IMR-90 (cell line): ENCODE results near the gene GATA3. TPM values are rescaled to one million over a fixed set of nuclear protein-coding genes. Genes with fewer than 3 reads are reported as not detected.

Source experiments
- ATAC-seq: fragments of 200-7000 bp; cut with Tn5 transposase; 2 replicates; pipeline ENCODE4 v1.9.1; 2020; ENCODE audit warnings: low read depth, mild to moderate bottlenecking, moderate library complexity
- BruUV-seq: library from RNA; stranded (reverse); fragments of 400-500 nt; replicated peaks from 2 replicates; lab custom pipeline; 2021; lab: Mats Ljungman, UMichigan
- CTCF ChIA-PET: fragments of 300-600 bp; formaldehyde crosslinking; extraction: SDS; loops from one replicate; lab custom pipeline; 2021; ENCODE audit warnings: antibody characterized with exemption; lab: Yijun Ruan, JAX
- POLR2A ChIA-PET: fragments of 300-600 bp; sonication (Branson Sonifier 250); formaldehyde crosslinking; loops from one replicate; lab custom pipeline; 2022; ENCODE audit warnings: antibody characterized with exemption; ENCODE audit not compliant: unreplicated experiment; lab: Charles Lee
- DNase-seq: peaks from one replicate; pipeline ENCODE4 v3.0.0; 2013
- H2AFZ ChIP-seq: replicated peaks from 2 replicates; pipeline ENCODE3; 2013; ENCODE audit warnings: low read length, mild to moderate bottlenecking; ENCODE audit not compliant: poor library complexity
- H2AK5ac ChIP-seq: 2 replicates; pipeline ENCODE4 v1.6.1; 2013; ENCODE audit warnings: low read depth, low read length, inconsistent platforms
- H2AK9ac ChIP-seq: replicated peaks from 2 replicates; pipeline ENCODE3; 2013; ENCODE audit warnings: mild to moderate bottlenecking, low read depth, low read length, moderate library complexity; ENCODE audit not compliant: poor library complexity
- H2BK120ac ChIP-seq: 2 replicates; pipeline ENCODE4 v1.6.1; 2013; ENCODE audit warnings: low read depth, low read length, inconsistent platforms
- H2BK15ac ChIP-seq: 3 replicates; pipeline ENCODE4 v1.6.1; 2013; ENCODE audit warnings: low read depth, low read length, inconsistent platforms
- H2BK20ac ChIP-seq: 2 replicates; pipeline ENCODE4 v1.6.1; 2013; ENCODE audit warnings: low read depth, mild to moderate bottlenecking, inconsistent platforms, low read length, moderate library complexity
- H2BK5ac ChIP-seq: 2 replicates; pipeline ENCODE4 v1.6.1; 2013; ENCODE audit warnings: mild to moderate bottlenecking, low read depth, low read length, inconsistent platforms; ENCODE audit not compliant: poor library complexity, severe bottlenecking
- H3K14ac ChIP-seq: replicated peaks from 2 replicates; pipeline ENCODE4 v1.6.1; 2013; ENCODE audit warnings: low read depth, low read length, inconsistent platforms
- H3K18ac ChIP-seq: 2 replicates; pipeline ENCODE4 v1.6.1; 2013; ENCODE audit warnings: low read depth, low read length, control low read depth
- H3K23ac ChIP-seq: 2 replicates; pipeline ENCODE4 v1.6.1; 2013; ENCODE audit warnings: low read depth, low read length, inconsistent platforms
- H3K27ac ChIP-seq: 2 replicates; pipeline ENCODE4 v1.5.1; 2013; ENCODE audit warnings: mild to moderate bottlenecking, control low read depth, low read length; ENCODE audit not compliant: insufficient read depth
- H3K27me3 ChIP-seq: 2 replicates; pipeline ENCODE4 v1.6.1; 2013; ENCODE audit warnings: low read length; ENCODE audit not compliant: control insufficient read depth, insufficient read depth
- H3K36me3 ChIP-seq: 2 replicates; pipeline ENCODE4 v1.6.1; 2013; ENCODE audit warnings: low read length, mixed read lengths; ENCODE audit not compliant: control insufficient read depth, insufficient read depth
- H3K4ac ChIP-seq: 2 replicates; pipeline ENCODE4 v1.6.1; 2013; ENCODE audit warnings: low read depth, low read length, inconsistent platforms
- H3K4me1 ChIP-seq: 2 replicates; pipeline ENCODE4 v1.6.1; 2013; ENCODE audit warnings: low read length, mixed read lengths; ENCODE audit not compliant: control insufficient read depth, insufficient read depth
- H3K4me2 ChIP-seq: 2 replicates; pipeline ENCODE4 v1.6.1; 2013; ENCODE audit warnings: low read depth, mild to moderate bottlenecking, control low read depth, low read length, moderate library complexity
- H3K4me3 ChIP-seq: 2 replicates; pipeline ENCODE4 v1.5.1; 2013; ENCODE audit warnings: low read depth, mild to moderate bottlenecking, control low read depth, low read length, moderate library complexity; ENCODE audit not compliant: insufficient read depth
- H3K56ac ChIP-seq: 2 replicates; pipeline ENCODE4 v1.6.1; 2013; ENCODE audit warnings: low read length, inconsistent platforms; ENCODE audit not compliant: insufficient read depth; ENCODE audit errors: extremely low read depth
- H3K79me1 ChIP-seq, 2 experiments: 2 replicates each; pipeline ENCODE4 v1.6.1; 2013; ENCODE audit warnings: low read length in 2 of 2, inconsistent platforms in 1 of 2, low read depth in 1 of 2
- H3K9ac ChIP-seq: 2 replicates; pipeline ENCODE4 v1.6.1; 2013; ENCODE audit warnings: low read depth, low read length, control low read depth
- H3K9me1 ChIP-seq: 2 replicates; pipeline ENCODE4 v1.6.1; 2013; ENCODE audit warnings: low read length, inconsistent platforms; ENCODE audit not compliant: insufficient read depth
- H3K9me3 ChIP-seq: 2 replicates; pipeline ENCODE4 v1.6.1; 2013; ENCODE audit warnings: low read length; ENCODE audit not compliant: control insufficient read depth, insufficient read depth
- H4K20me1 ChIP-seq: 2 replicates; pipeline ENCODE4 v1.6.1; 2013; ENCODE audit warnings: low read length, inconsistent platforms; ENCODE audit not compliant: insufficient read depth
- H4K5ac ChIP-seq: 2 replicates; pipeline ENCODE4 v1.6.1; 2013; ENCODE audit warnings: mild to moderate bottlenecking, low read depth, low read length, control low read depth
- H4K8ac ChIP-seq, 2 experiments: 2 replicates each; pipeline ENCODE4 v1.6.1; 2013; ENCODE audit warnings: low read depth in 2 of 2, low read length in 2 of 2, control low read depth in 1 of 2, inconsistent platforms in 1 of 2
- H4K91ac ChIP-seq: 2 replicates; pipeline ENCODE4 v1.6.1; 2013; ENCODE audit warnings: low read depth, low read length, inconsistent platforms; ENCODE audit not compliant: insufficient read depth
- CEBPB ChIP-seq: IDR thresholded peaks from 2 replicates; pipeline ENCODE4 v1.6.1; 2012; ENCODE audit warnings: low read depth, low read length, improper control_type of control experiment
- CHD1 ChIP-seq: IDR thresholded peaks from 2 replicates; pipeline ENCODE4 v1.6.1; 2012; ENCODE audit warnings: low read depth, low read length, improper control_type of control experiment
- CTCF ChIP-seq: conservative IDR thresholded peaks from 2 replicates; pipeline ENCODE4 v1.5.1; 2012; ENCODE audit warnings: mild to moderate bottlenecking, low read depth, low read length, improper control_type of control experiment
- ELK1 ChIP-seq: fragments of 150-350 bp; IDR thresholded peaks from 2 replicates; pipeline ENCODE4 v1.6.1; 2016; ENCODE audit warnings: low read depth, mild to moderate bottlenecking, low read length, moderate library complexity, borderline replicate concordance
- FOS ChIP-seq: fragments of 150-350 bp; IDR thresholded peaks from 2 replicates; pipeline ENCODE4 v1.6.1; 2016; ENCODE audit warnings: low read depth, low read length
- MAFK ChIP-seq: IDR thresholded peaks from 2 replicates; pipeline ENCODE4 v1.6.1; 2012; ENCODE audit warnings: low read depth, low read length, improper control_type of control experiment
- MAZ ChIP-seq: IDR thresholded peaks from 2 replicates; pipeline ENCODE4 v1.6.1; 2012; ENCODE audit warnings: low read depth, mild to moderate bottlenecking, low read length, improper control_type of control experiment, moderate library complexity, borderline replicate concordance
- MXI1 ChIP-seq: IDR thresholded peaks from 2 replicates; pipeline ENCODE4 v1.6.1; 2012; ENCODE audit warnings: low read depth, mild to moderate bottlenecking, low read length, moderate library complexity, borderline replicate concordance
- NFE2L2 ChIP-seq: fragments of 150-350 bp; IDR thresholded peaks from 2 replicates; pipeline ENCODE4 v1.6.1; 2016; ENCODE audit warnings: low read depth, mild to moderate bottlenecking, low read length
- POLR2A ChIP-seq: IDR thresholded peaks from 2 replicates; pipeline ENCODE4 v1.6.1; 2012; ENCODE audit warnings: mild to moderate bottlenecking, low read depth, low read length
- RAD21 ChIP-seq: IDR thresholded peaks from 2 replicates; pipeline ENCODE4 v1.6.1; 2012; ENCODE audit warnings: low read length, improper control_type of control experiment
- RFX5 ChIP-seq: IDR thresholded peaks from 2 replicates; pipeline ENCODE4 v1.8.0; 2012; ENCODE audit warnings: low read depth, mild to moderate bottlenecking, low read length, moderate library complexity
- USF2 ChIP-seq: fragments of 150-350 bp; IDR thresholded peaks from 2 replicates; pipeline ENCODE4 v1.6.1; 2017; ENCODE audit warnings: mild to moderate bottlenecking, antibody characterized with exemption, low read length, low read depth
- WGBS, 2 experiments: methylation state at CpG; one replicate each; pipeline versions ENCODE4 v1.1.5 to v1.1.7; 2013; ENCODE audit warnings: missing lambda C conversion rate in 2 of 2; ENCODE audit not compliant: insufficient read length in 1 of 2; ENCODE audit errors: extremely low coverage in 2 of 2; 5-methylcytosine and 5-hydroxymethylcytosine counted together
- dilution Hi-C: fragments of 300-500 bp; cut with HindIII; formaldehyde crosslinking; loops from one replicate; pipeline ENCODE4 v1.14.3; 2018; ENCODE audit warnings: low sequenced_read_pairs; ENCODE audit not compliant: unreplicated experiment
- in situ Hi-C: fragments of 300-500 bp; cut with MboI; formaldehyde crosslinking; loops from 3 replicates; pipeline ENCODE4 v1.14.3; 2019; ENCODE audit warnings: low sequenced_read_pairs, inconsistent platforms, mixed read lengths
- intact Hi-C: fragments of 100-400 bp; cut with micrococcal nuclease; formaldehyde crosslinking; loops from 2 replicates; pipeline ENCODE4 v1.10.0; 2022
- polyA plus RNA-seq, 3 experiments: library from polyadenylated mRNA; depleted of rRNA; stranded (reverse); fragments of >200 nt; gene quantifications; 2 replicates each; pipeline ENCODE4 v1.2.3, GENCODE V29; 2012; ENCODE audit warnings: low replicate concordance in 1 of 3
- total RNA-seq: library from RNA; depleted of rRNA; stranded (reverse); fragments of >200 nt; gene quantifications from 2 replicates; pipeline ENCODE4 v1.2.3, GENCODE V29; 2012

The GATA3 gene
- total and polyA plus RNA-seq, 2 of the 4 experiments (the other 2 are of a cell fraction) = 0.21 TPM; not detected in 1

- Histone ChIP-seq H2BK20ac (no peak overlapping the region), H3K23ac (no peak overlapping the region), H3K4me3 (no peak overlapping the region), H2BK15ac (no peak overlapping the region), H3K56ac (no peak overlapping the region), H3K79me1 (no peaks in the 10 kb centered on the region), H3K9me3 (no peaks in the 10 kb centered on the region; the same call in none of the 2 replicates), H2BK5ac (no peak overlapping the region), H2AK9ac (no peak overlapping the region), H3K18ac (no peak overlapping the region), H4K8ac (no peak overlapping the region), H3K14ac (no peak overlapping the region), H3K27me3 (no peaks in the 10 kb centered on the region), H3K4me2 (no peak overlapping the region), H2AK5ac (no peak overlapping the region), H2AFZ (no peak overlapping the region), H3K9me1 (no peaks in the 10 kb centered on the region), H3K4me1 (no peaks in the 10 kb centered on the region), H3K36me3 (no peaks in the 10 kb centered on the region), H3K27ac (no peak overlapping the region), H4K91ac (no peak overlapping the region), H2BK120ac (no peak overlapping the region), H3K9ac (no peak overlapping the region), H3K4ac (no peak overlapping the region), H4K20me1 (no peaks in the 10 kb centered on the region), H4K5ac (no peak overlapping the region)
- TF ChIP-seq USF2 (no peak), RAD21 (no peak), ELK1 (no peak), RFX5 (no peak), MAZ (no peak), NFE2L2 (no peak), MXI1 (no peak), CTCF (no peak), MAFK (no peak), CEBPB (no peak), POLR2A (no peak), FOS (no peak), CHD1 (no peak)
- ChIA-PET POLR2A (no interaction called here), CTCF (no interaction called here)
- DNase-seq (no peak), ATAC-seq (no peak)
- in situ Hi-C loops = no loop called here
- WGBS, 2 experiments = no CpG with 5 or more reads among the region's 3 CpGs
- dilution Hi-C loops = no loop called here
- intact Hi-C loops = no loop called here
- BruUV-seq = no TSS peak
Observed at GRCh38 chr10:8115618-8115980, 61.1 kb downstream of the GATA3 start.
